ENCODE data around the gene DMAC1. TPM values are rescaled to one million over a fixed set of nuclear protein-coding genes. Genes with fewer than 3 reads are reported as not detected.

The DMAC1 gene
- total RNA-seq, 1 donor from 2014 or later, result 12.1 TPM

- no peak for TF ChIP-seq CTCF (conservative IDR thresholded peaks at IDR 0.05; ENCODE audit: low read depth, low read length)
- H3K4me3 ChIP-seq (ENCODE audit: low read depth, low read length), result no peak overlapping the region
- DNase-seq (ENCODE audit: low read depth), result no peak
Observed at GRCh38 chr9:7802666-7803065, 3.1 kb upstream of the DMAC1 start.

GRCh38 chr9:7799944-7800285 lies 337 bp upstream of the DMAC1 start:
- peak overlapping the region; percentile 90 for H3K4me3 ChIP-seq (ENCODE audit: low read depth, low read length)
- no peak for TF ChIP-seq CTCF (conservative IDR thresholded peaks at IDR 0.05; ENCODE audit: low read depth, low read length)
- DNase-seq (ENCODE audit: low read depth), result no peak

- no peak overlapping the region for H3K4me3 ChIP-seq (ENCODE audit: low read depth, low read length)
- TF ChIP-seq CTCF (conservative IDR thresholded peaks at IDR 0.05; ENCODE audit: low read depth, low read length), result no peak
- no peak for DNase-seq (ENCODE audit: low read depth)
Observed at GRCh38 chr9:7794196-7794595, 5.4 kb downstream of the DMAC1 start.

GRCh38 chr9:7791394-7791793 lies 8.2 kb downstream of the DMAC1 start:
- TF ChIP-seq CTCF (conservative IDR thresholded peaks at IDR 0.05; ENCODE audit: low read depth, low read length), result no peak
- H3K4me3 ChIP-seq (ENCODE audit: low read depth, low read length), result no peak overlapping the region
- DNase-seq (ENCODE audit: low read depth), result no peak

- no peak overlapping the region for H3K4me3 ChIP-seq (ENCODE audit: low read depth, low read length)
- no peak for TF ChIP-seq CTCF (conservative IDR thresholded peaks at IDR 0.05; ENCODE audit: low read depth, low read length)
- no peak for DNase-seq (ENCODE audit: low read depth)
Observed at GRCh38 chr9:7790819-7791182, 8.8 kb downstream of the DMAC1 start.

- no peak for DNase-seq (ENCODE audit: low read depth)
- no peak for TF ChIP-seq CTCF (conservative IDR thresholded peaks at IDR 0.05; ENCODE audit: low read depth, low read length)
- H3K4me3 ChIP-seq (ENCODE audit: low read depth, low read length), result no peak overlapping the region
Observed at GRCh38 chr9:7790022-7790818, 9.4 kb downstream of the DMAC1 start.

GRCh38 chr9:7788772-7789171 lies 10.8 kb downstream of the DMAC1 start:
- TF ChIP-seq CTCF (conservative IDR thresholded peaks at IDR 0.05; ENCODE audit: low read depth, low read length), result no peak
- no peak for DNase-seq (ENCODE audit: low read depth)
- H3K4me3 ChIP-seq (ENCODE audit: low read depth, low read length), result no peak overlapping the region
